ENCODE measurements around the gene RNF130. TPM values are rescaled to one million over a fixed set of nuclear protein-coding genes. Genes with fewer than 3 reads are reported as not detected.
"Not testable (repeated sequence)": the region's sequence is repeated elsewhere in the genome, so short reads cannot be mapped to it uniquely, and the experiment has no call there.

The RNF130 gene
- total RNA-seq, 2 experiments from 2014 or later: 3.8 to 4.3 TPM

DNA sequence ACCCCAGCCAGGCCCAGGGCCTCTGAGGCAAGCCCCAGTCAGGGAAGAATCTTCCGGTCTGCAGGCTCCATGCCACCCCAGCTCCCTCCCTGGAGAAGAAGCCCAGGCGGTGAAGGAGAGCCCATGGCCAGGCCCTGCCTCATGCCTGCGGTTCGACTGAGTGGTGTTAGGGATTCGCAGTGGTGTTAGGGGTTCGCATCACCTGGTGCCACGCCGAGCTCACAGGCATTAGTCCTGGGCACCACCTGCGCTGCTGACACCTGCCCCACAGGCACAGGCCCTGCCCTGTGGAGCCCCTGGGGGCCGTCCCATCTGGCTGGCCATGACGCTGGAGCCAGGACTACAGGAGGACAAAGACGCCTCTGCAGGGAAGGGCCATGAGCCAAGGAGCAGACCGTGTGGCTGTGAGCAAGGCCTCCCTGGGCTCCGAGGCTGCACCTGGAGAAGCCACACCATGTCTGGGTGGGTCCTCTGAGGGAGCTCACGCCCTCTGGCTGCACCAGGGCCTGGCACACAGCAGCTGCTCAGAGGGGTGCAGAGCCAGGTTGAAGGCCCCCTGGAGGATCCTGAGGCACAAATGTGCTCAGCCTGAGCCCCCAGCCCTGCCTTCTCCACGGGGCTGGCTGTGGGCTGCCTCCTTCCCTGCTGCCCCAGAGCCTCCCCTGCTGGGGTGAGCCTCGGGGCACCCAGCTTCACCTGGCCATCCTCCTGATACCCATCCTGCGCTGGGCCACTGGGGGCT is 27.6 kb upstream of the RNF130 start:
- Mint-ChIP-seq H3K4me1 (no peaks in the 10 kb centered on the region), H3K27me3 (peaks cover 6% of the 10 kb centered on the region), H3K9me3 (no peaks in the 10 kb centered on the region), H3K4me3 (no peak overlapping the region), H3K27ac (no peak overlapping the region), H3K36me3 (ENCODE audit: low read depth) (no peaks in the 10 kb centered on the region)
- CTCF ChIA-PET: interaction anchor here (0.8 kb wide), 1 partner anchor 171 kb away, joined by 4 read pairs; no protein-coding TSS in a partner anchor
- POLR2A ChIA-PET: no interaction called here
- no peak for DNase-seq

DNA sequence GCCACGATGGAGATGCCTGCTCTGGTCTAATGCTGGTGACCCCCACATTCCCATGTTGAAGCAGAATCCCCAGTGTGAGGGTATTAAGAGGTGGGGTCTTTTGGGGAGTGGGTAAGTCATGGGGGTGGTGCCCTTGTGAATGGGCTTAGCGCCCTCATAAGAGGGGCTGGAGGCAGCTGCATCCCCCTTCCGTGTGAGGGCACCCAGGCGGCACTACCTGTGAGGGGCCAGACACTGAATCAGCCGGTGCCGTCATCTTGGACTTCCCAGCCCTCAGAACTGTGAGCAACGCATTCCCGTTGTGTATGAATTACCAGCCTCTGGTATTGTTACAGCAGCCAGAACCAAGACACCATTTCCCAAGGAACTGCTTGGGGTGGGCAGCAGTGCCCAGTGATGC is 27.0 kb upstream of the RNF130 start:
- no peak overlapping the region for H3K4me3 Mint-ChIP-seq
- DNase-seq: no peak
- peaks cover 11% of the 10 kb centered on the region for H3K27me3 Mint-ChIP-seq
- H3K36me3 Mint-ChIP-seq (ENCODE audit: low read depth): no peaks in the 10 kb centered on the region
- CTCF ChIA-PET: interaction anchor here (0.6 kb wide), 1 partner anchor 285 kb away, joined by 3 read pairs; no protein-coding TSS in a partner anchor
- H3K27ac Mint-ChIP-seq: no peak overlapping the region
- H3K9me3 Mint-ChIP-seq: no peaks in the 10 kb centered on the region
- no peaks in the 10 kb centered on the region for H3K4me1 Mint-ChIP-seq
- POLR2A ChIA-PET: no interaction called here

DNA sequence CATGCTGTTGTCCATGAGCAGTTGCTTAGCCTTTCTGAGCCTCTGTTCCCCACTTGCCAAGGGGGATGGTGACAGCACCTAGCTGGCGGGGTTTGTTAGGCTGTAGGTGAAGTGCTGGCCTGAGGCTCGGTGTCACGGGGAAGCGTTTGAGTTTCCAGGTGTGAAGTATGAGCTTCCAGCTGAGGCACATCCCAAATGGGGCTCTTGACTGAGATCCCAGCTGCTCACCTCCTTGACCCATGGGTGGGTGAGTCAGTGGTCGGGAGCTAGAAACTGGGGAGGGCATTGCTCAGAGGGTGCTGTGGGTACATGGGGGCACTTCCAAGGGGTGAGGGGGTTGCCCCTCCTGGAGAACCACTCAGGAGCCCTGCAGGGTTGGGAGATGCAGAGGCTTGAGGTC is 26.4 kb upstream of the RNF130 start:
- CTCF ChIA-PET: interaction anchor here (0.6 kb wide), 1 partner anchor 285 kb away, joined by 3 read pairs; no protein-coding TSS in a partner anchor
- Mint-ChIP-seq H3K36me3 (ENCODE audit: low read depth) (no peaks in the 10 kb centered on the region), H3K27ac (no peak overlapping the region), H3K9me3 (no peaks in the 10 kb centered on the region), H3K27me3 (peaks cover 9% of the 10 kb centered on the region), H3K4me3 (no peak overlapping the region), H3K4me1 (no peaks in the 10 kb centered on the region)
- no peak for DNase-seq
- POLR2A ChIA-PET: no interaction called here

DNA sequence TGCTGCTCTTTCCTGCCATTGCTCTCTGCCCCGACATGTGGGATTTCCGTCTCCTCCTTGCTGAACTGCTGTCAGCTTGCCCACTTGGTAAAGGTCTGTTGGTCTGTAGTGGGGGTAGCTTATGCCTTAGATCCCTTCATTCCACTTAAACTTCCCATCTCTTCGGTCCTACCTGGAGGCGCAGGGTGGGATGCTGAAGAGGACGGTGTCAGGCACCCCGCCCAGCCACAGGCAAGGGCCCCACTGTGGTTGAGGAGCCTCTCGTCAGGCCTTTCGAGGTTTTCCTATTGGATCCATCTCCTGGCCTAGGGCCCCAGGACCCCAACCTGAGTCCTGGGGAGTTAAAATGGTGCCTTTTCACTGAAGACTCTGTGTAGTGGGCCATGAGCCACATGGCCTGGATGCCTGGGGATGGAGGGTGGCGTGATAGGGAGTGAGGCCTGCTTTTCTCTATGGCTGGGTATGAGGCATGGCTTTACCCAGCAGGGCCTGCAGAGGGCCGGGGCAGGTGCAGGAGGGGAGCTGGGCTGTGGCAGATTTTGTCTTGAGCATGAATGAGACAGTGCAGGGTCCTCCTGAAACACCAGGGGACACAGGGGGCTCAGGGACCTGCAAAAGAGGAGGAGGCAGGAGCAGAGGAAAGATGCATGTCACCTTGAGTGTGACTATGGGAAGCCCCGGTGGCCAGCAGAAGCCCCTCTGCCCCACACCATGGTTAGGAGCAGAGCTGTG is 25.8 kb upstream of the RNF130 start:
- Mint-ChIP-seq H3K4me3 (no peak overlapping the region), H3K36me3 (ENCODE audit: low read depth) (no peaks in the 10 kb centered on the region), H3K9me3 (no peaks in the 10 kb centered on the region), H3K27me3 (peaks cover 9% of the 10 kb centered on the region), H3K27ac (no peak overlapping the region), H3K4me1 (no peaks in the 10 kb centered on the region)
- ChIA-PET CTCF (no interaction called here), POLR2A (no interaction called here)
- DNase-seq: no peak

DNA sequence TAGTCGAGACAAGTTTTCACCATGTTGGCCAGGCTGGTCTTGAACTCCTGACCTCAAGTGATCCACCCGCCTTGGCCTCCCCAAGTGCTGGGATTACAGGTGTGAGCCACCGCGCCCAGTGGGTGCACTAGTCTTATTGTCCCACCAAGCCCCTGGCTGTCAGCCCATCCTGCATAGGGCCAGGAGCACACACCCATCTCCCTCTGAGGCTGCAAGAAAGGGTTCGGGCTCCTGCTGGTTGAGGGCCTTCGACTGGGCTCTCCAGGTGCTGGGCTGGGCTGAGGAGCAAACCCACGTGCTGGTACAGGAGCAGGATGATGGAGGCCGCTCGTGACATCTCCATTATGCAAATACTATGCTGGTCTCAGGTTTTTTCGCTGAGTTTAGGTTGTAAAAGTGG is 25.1 kb upstream of the RNF130 start:
- Mint-ChIP-seq H3K4me3 (no peak overlapping the region), H3K9me3 (no peaks in the 10 kb centered on the region), H3K4me1 (no peaks in the 10 kb centered on the region), H3K36me3 (ENCODE audit: low read depth) (no peaks in the 10 kb centered on the region), H3K27me3 (peaks cover 9% of the 10 kb centered on the region), H3K27ac (no peak overlapping the region)
- ChIA-PET POLR2A (no interaction called here), CTCF (no interaction called here)
- DNase-seq: no peak

DNA sequence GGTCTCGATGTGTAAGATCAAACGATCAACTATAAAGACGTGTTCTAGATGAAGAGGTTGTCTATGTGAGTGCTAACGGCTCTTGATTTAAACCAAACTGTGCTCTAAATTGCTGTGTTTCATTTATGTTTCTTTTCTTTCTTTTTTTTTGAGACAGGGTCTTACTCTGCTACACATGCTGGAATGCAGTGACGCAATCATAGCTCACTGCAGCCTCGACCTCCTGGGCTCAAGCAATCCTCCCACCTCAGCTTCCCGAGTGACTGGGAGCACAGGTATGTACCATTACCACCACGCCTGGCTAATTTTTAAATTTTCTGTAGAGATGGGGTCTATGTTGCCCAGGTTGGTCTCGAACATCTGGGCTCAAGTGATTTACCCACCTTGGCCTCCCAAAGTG is 24.0 kb upstream of the RNF130 start:
- no peak for DNase-seq
- no peak overlapping the region for H3K4me3 Mint-ChIP-seq
- no peak overlapping the region for H3K27ac Mint-ChIP-seq
- H3K4me1 Mint-ChIP-seq: peaks cover 5% of the 10 kb centered on the region
- CTCF ChIA-PET: no interaction called here
- POLR2A ChIA-PET: no interaction called here
- no peaks in the 10 kb centered on the region for H3K9me3 Mint-ChIP-seq
- no peaks in the 10 kb centered on the region for H3K36me3 Mint-ChIP-seq (ENCODE audit: low read depth)
- H3K27me3 Mint-ChIP-seq: peaks cover 9% of the 10 kb centered on the region

DNA sequence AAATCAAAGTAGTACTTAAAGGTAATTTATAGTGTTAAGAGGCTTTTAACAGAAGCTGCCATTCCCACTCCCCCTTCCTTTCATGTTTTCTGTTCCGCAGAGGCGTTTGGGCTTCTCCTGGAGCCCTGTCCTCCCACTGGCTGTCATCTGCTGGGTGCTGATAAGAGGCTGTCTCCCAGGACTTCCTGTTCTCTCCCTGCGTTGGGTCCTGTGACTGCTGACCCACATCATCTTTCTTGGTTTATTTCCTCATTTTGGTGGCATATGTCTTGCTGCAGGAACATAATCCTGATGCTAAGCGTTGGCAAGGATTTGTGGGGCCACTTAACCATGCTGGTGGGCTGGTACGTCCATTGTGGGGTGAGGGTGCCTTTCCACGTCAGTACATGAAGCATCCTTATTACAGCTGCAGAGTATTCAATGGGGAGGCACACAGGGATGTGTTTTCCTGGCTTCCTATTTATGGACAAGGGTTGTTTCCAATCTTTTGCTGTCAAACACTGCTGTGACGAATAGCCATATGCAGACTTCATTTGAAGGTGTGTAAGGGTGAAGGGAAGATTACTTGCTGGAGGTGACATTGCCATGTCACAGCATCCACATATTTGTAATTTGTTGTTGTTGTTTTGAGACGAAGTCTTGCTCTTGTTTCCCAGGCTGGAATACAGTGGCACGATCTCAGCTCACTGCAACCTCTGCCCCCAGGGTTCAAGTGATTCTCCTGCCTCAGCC is 22.3 kb upstream of the RNF130 start:
- ChIA-PET POLR2A (no interaction called here), CTCF (interaction anchor here (4.2 kb wide), 1 partner anchor 13 kb away, joined by 19 read pairs; no protein-coding TSS in a partner anchor)

DNA sequence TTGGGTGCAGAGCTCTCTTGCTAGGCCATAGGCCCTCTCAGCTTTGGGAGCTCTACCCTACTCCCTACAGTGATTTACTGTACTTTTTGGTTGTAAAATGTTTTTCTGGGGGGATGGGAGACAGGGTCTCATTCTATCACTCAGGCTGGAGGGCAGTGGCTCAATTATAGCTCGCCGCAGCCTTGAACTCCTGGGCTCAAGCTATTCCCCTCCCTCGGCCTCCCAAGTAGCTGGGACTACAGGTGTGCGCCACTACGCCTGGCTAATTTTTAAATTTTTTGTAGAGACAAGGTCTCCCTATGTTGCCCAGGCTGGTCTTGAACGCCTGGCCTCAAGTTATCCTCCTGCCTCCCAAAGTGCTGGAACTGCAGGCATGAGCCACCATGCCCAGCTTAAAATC is 21.7 kb upstream of the RNF130 start:
- DNase-seq: no peak
- H3K9me3 Mint-ChIP-seq: no peaks in the 10 kb centered on the region
- no peaks in the 10 kb centered on the region for H3K36me3 Mint-ChIP-seq (ENCODE audit: low read depth)
- H3K27me3 Mint-ChIP-seq: peaks cover 9% of the 10 kb centered on the region
- no peak overlapping the region for H3K27ac Mint-ChIP-seq
- peaks cover 10% of the 10 kb centered on the region for H3K4me1 Mint-ChIP-seq
- CTCF ChIA-PET: interaction anchor here (4.2 kb wide), 1 partner anchor 13 kb away, joined by 19 read pairs; no protein-coding TSS in a partner anchor
- H3K4me3 Mint-ChIP-seq: no peak overlapping the region
- POLR2A ChIA-PET: no interaction called here

More for the DNA sequence above, 22.3 kb upstream of the RNF130 start:
- Mint-ChIP-seq H3K9me3 (no peaks in the 10 kb centered on the region), H3K4me3 (no peak overlapping the region), H3K36me3 (ENCODE audit: low read depth) (no peaks in the 10 kb centered on the region), H3K27me3 (peaks cover 9% of the 10 kb centered on the region), H3K27ac (no peak overlapping the region), H3K4me1 (peaks cover 10% of the 10 kb centered on the region)
- no peak for DNase-seq

DNA sequence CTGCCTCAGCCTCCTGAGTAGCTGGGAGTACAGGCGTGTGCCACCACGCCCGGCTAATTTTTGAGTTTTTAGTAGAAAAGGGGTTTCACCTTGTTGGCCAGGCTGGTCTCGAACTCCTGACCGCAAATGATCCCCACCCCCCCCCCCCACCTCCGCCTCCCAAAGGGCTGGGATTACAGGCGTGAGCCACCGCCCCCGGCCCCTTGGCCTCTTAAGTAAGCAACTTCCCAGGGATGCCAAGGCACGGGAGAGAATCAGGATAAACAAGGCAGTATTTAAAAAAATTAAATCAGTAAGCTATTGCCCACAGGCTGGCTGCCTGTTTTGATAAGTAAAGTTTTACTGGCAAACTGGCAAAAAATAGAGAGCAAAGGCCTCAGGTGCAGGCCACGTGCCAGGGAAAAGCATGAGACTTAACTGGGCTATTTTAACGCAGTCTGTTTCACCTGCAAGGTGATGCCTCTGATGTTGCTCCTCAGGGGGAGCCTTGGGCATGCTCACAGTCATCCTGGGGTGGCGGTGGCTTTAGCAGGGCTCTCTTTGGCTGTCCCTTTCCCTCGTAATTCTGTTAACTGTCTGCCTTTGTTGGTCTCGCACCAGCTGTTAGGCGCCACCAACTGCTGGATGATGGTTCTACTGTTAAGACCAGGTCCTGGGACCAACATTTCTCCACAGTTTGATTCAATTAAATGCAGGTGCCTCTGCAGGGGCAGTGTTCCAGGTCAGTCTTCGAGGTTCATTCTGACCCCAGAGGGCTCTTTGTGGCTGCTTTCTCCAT is 19.4 kb upstream of the RNF130 start:
- H3K4me3 Mint-ChIP-seq: peak overlapping the region; percentile 40

DNA sequence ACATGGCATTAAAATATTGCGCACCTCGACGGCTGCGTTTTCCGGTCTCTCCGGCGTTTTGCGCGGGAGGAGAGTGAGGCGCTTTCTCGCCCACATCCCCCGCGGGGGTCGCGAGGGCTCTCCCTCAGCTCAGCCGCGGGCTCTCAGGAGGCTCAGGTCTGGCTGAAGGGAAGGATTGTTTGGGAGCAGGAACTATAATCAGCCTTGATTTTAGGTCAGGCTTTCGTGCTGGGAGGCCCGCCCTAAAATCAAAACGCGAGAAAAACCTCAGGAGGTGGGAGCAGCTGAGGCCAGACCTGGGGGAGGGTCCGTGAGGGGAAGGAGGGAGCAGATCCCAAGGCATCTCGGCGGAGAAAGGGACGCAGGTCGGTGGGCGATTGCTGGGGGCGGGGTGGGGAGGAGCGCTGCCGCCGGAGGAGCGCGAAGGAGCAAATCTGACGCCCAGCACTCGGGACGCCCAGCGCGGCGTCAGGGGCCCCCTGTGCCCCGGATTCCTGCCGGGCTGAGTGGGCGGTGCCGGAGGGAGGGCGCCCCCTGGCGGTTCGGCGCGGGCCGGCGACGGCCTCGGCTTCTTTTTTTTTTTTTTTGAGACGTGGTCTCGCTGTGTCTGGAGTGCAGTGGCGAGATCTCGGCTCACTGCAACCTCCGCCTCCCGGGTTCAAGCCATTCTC is 18.7 kb upstream of the RNF130 start:
- Mint-ChIP-seq H3K27me3 (peaks cover 8% of the 10 kb centered on the region), H3K4me3 (peak overlapping the region; percentile 62), H3K4me1 (peaks cover 24% of the 10 kb centered on the region), H3K27ac (peak overlapping the region; percentile 57), H3K9me3 (no peaks in the 10 kb centered on the region), H3K36me3 (ENCODE audit: low read depth) (no peaks in the 10 kb centered on the region)
- ChIA-PET POLR2A (no interaction called here), CTCF (interaction anchor here (0.5 to 4.2 kb wide), 6 partner anchors 10 to 296 kb away, joined by 3 to 19 read pairs (median 3); partner anchors contain the start of gene LTC4S)
- peak; percentile 58 for DNase-seq

More for the DNA sequence above, 19.4 kb upstream of the RNF130 start:
- Mint-ChIP-seq H3K27ac (no peak overlapping the region), H3K9me3 (no peaks in the 10 kb centered on the region), H3K27me3 (peaks cover 9% of the 10 kb centered on the region), H3K36me3 (ENCODE audit: low read depth) (no peaks in the 10 kb centered on the region), H3K4me1 (peaks cover 19% of the 10 kb centered on the region)
- DNase-seq: no peak
- CTCF ChIA-PET: interaction anchor here (0.6 to 4.2 kb wide), 7 partner anchors 11 to 297 kb away, joined by 3 to 19 read pairs (median 3); partner anchors contain the start of gene LTC4S
- POLR2A ChIA-PET: no interaction called here

DNA sequence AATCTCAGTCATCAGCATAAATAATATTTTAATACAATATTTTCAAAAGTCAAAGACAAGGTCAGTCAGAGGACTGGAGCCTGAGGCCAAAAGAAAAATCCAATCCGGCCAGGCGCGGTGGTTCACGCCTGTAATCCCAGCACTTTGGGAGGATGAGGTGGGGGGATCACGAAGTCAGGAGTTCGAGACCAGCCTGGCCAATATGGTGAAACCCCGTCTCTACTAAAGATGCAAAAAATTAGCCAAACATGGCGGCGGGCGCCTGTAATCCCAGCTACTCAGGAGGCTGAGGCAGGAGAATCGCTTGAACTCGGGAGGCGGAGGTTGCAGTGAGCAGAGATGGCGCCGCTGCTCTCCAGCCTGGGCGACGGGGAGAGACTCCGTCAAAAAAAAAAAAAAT is 18.1 kb upstream of the RNF130 start:
- peaks cover 24% of the 10 kb centered on the region for H3K4me1 Mint-ChIP-seq
- H3K27ac Mint-ChIP-seq; DNase-seq; H3K9me3 Mint-ChIP-seq; H3K27me3 Mint-ChIP-seq; POLR2A ChIA-PET; H3K36me3 Mint-ChIP-seq (ENCODE audit: low read depth); H3K4me3 Mint-ChIP-seq: not testable (repeated sequence)
- CTCF ChIA-PET: interaction anchor here (0.5 to 4.2 kb wide), 4 partner anchors 9 to 160 kb away, joined by 3 to 19 read pairs (median 4); no protein-coding TSS in a partner anchor

DNA sequence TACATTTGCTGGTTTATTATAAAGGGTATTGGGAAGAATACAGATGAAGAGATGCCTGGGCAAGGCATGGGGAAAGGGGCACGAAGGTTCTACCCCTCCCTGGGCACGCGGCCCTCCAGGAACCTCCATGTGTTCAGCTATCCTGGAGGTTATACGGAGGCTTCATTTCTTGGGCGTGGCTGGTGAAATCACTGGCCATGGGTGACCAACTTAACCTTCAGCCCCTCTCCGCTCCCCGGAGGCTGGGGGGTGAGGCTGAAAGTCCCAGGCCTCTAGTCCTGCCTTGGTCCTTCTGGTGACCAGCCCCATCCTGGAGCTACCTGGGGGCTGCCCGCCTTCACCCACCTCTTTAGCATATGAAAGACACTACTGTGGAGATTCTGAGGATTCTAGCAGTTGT is 17.0 kb upstream of the RNF130 start:
- ChIA-PET CTCF (no interaction called here), POLR2A (no interaction called here)
- H3K9me3 Mint-ChIP-seq: no peaks in the 10 kb centered on the region
- H3K27ac Mint-ChIP-seq: no peak overlapping the region
- peaks cover under 1% of the 10 kb centered on the region for H3K27me3 Mint-ChIP-seq
- peaks cover 24% of the 10 kb centered on the region for H3K4me1 Mint-ChIP-seq
- no peaks in the 10 kb centered on the region for H3K36me3 Mint-ChIP-seq (ENCODE audit: low read depth)
- H3K4me3 Mint-ChIP-seq: no peak overlapping the region
- DNase-seq: no peak
